Measurements from ENCODE around the gene CSTPP1.

GRCh38 chr11:46970913-46971625 is 34.5 kb downstream of the CSTPP1 start:
- TF ChIP-seq POLR2A (IDR thresholded peaks at IDR 0.05) (no peak), POLR2AphosphoS5 (IDR thresholded peaks at IDR 0.05) (no peak)
